GM23338 (cell line): ENCODE data around the gene FRY. TPM values are rescaled to one million over a fixed set of nuclear protein-coding genes. Genes with fewer than 3 reads are reported as not detected.

Experiments
- CREB1 ChIP-seq: fragments of 250-450 bp; sonication (Bioruptor Pico); IDR thresholded peaks from 2 replicates; pipeline ENCODE4 v1.5.0; 2020; ENCODE audit warnings: low read depth, mild to moderate bottlenecking, moderate library complexity
- CTCF ChIP-seq, 2 experiments: fragments of 200-600 bp in 1 of 2; sonication (generic) in 1 of 2; conservative IDR thresholded peaks; 2 replicates each; pipeline versions ENCODE4 v1.5.1 to v1.6.1; 2016 to 2017; ENCODE audit warnings: antibody characterized with exemption in 2 of 2, low read depth in 2 of 2, mild to moderate bottlenecking in 2 of 2, moderate library complexity in 1 of 2
- EZH2 ChIP-seq: fragments of 200-600 bp; sonication (generic); IDR thresholded peaks from one replicate; pipeline ENCODE4 v1.8.0; 2017; ENCODE audit warnings: antibody characterized with exemption, mild to moderate bottlenecking, low read depth; ENCODE audit not compliant: unreplicated experiment
- JUNB ChIP-seq: IDR thresholded peaks from one replicate; pipeline ENCODE4 v1.6.1; 2016; ENCODE audit warnings: antibody characterized with exemption; ENCODE audit not compliant: unreplicated experiment
- NANOG ChIP-seq: IDR thresholded peaks from 2 replicates; pipeline ENCODE4 v1.6.1; 2016; ENCODE audit warnings: antibody characterized with exemption, borderline replicate concordance
- POLR2AphosphoS5 ChIP-seq: IDR thresholded peaks from 2 replicates; pipeline ENCODE4 v1.6.1; 2016; ENCODE audit warnings: antibody characterized with exemption, low read depth
- STAT1 ChIP-seq: IDR thresholded peaks from one replicate; pipeline ENCODE4 v1.6.1; 2016; ENCODE audit warnings: antibody characterized with exemption; ENCODE audit not compliant: unreplicated experiment
- ZNF114 ChIP-seq: fragments of 250-450 bp; sonication (Bioruptor Pico); IDR thresholded peaks from 2 replicates; pipeline ENCODE4 v1.5.0; 2020; ENCODE audit warnings: mild to moderate bottlenecking, moderate library complexity
- ZNF331 ChIP-seq: fragments of 250-450 bp; sonication (Bioruptor Pico); IDR thresholded peaks from 2 replicates; pipeline ENCODE4 v1.5.0; 2020; ENCODE audit warnings: low read depth, mild to moderate bottlenecking, moderate library complexity
- ZNF462 ChIP-seq: fragments of 250-450 bp; sonication (Bioruptor Pico); IDR thresholded peaks from 2 replicates; pipeline ENCODE4 v1.5.0; 2020; ENCODE audit warnings: mild to moderate bottlenecking, moderate library complexity
- polyA plus RNA-seq: library from polyadenylated mRNA; unstranded; fragments of >200 nt; fragmentation: Nextera tagmentation; extraction: Ambion mirVana; gene quantifications from 2 replicates; pipeline ENCODE4 v1.2.1, GENCODE V29; 2016
- total RNA-seq: library from RNA; depleted of rRNA; stranded (reverse); fragments of >200 nt; shearing (Covaris generic); gene quantifications from 2 replicates; pipeline ENCODE4 v1.2.3, GENCODE V29; 2014
- TF ChIP-seq, protein P1 (sequence below): IDR thresholded peaks from one replicate; pipeline ENCODE4 v1.6.1; 2018; ENCODE audit warnings: antibody characterized with exemption; ENCODE audit not compliant: unreplicated experiment

The FRY gene
- total and polyA plus RNA-seq, 2 experiments from 2014 or later: 2.4 to 10.1 TPM

GRCh38 chr13:32278426-32278825 is 246.9 kb downstream of the FRY start (continued):
- TF ChIP-seq ZNF462 (CRISPR knock-in tag): no peak
- TF ChIP-seq EZH2: no peak
- TF ChIP-seq, protein P1, sequence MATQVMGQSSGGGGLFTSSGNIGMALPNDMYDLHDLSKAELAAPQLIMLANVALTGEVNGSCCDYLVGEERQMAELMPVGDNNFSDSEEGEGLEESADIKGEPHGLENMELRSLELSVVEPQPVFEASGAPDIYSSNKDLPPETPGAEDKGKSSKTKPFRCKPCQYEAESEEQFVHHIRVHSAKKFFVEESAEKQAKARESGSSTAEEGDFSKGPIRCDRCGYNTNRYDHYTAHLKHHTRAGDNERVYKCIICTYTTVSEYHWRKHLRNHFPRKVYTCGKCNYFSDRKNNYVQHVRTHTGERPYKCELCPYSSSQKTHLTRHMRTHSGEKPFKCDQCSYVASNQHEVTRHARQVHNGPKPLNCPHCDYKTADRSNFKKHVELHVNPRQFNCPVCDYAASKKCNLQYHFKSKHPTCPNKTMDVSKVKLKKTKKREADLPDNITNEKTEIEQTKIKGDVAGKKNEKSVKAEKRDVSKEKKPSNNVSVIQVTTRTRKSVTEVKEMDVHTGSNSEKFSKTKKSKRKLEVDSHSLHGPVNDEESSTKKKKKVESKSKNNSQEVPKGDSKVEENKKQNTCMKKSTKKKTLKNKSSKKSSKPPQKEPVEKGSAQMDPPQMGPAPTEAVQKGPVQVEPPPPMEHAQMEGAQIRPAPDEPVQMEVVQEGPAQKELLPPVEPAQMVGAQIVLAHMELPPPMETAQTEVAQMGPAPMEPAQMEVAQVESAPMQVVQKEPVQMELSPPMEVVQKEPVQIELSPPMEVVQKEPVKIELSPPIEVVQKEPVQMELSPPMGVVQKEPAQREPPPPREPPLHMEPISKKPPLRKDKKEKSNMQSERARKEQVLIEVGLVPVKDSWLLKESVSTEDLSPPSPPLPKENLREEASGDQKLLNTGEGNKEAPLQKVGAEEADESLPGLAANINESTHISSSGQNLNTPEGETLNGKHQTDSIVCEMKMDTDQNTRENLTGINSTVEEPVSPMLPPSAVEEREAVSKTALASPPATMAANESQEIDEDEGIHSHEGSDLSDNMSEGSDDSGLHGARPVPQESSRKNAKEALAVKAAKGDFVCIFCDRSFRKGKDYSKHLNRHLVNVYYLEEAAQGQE: no peak
- no peak for TF ChIP-seq JUNB
- TF ChIP-seq ZNF114 (CRISPR knock-in tag): no peak
- TF ChIP-seq ZNF331 (CRISPR knock-in tag): no peak
- TF ChIP-seq POLR2AphosphoS5: no peak
- TF ChIP-seq CTCF (conservative IDR thresholded peaks at IDR 0.05; ENCODE audit: low read depth in 2 of 2): no peak
- TF ChIP-seq CREB1: no peak
- TF ChIP-seq NANOG: no peak
- no peak for TF ChIP-seq STAT1
